ENCODE measurements around the gene NBAS. TPM values are rescaled to one million over a fixed set of nuclear protein-coding genes. Genes with fewer than 3 reads are reported as not detected.

Gene NBAS
- total and polyA plus RNA-seq, 2 donors (not counting 3 experiments of a cell fraction or from before 2014, with no cell fraction given), result 29.4 to 43.0 TPM

GRCh38 chr2:15412779-15413178, 148.4 kb downstream of the NBAS start:
- H2AFZ ChIP-seq (ENCODE audit: low read depth, low read length), result no peak overlapping the region
- no peaks in the 10 kb centered on the region for H3K4me1 ChIP-seq (ENCODE audit: control insufficient read depth, extremely low read depth, insufficient read depth, low read length)
- intact Hi-C loops (cut with micrococcal nuclease), result no loop called here
- H3K9me1 ChIP-seq (replicated peaks; ENCODE audit: control insufficient read depth, extremely low read depth, insufficient read depth, low read length), result no peaks in the 10 kb centered on the region
- H3K27ac ChIP-seq (ENCODE audit: insufficient read depth, low read depth, low read length), result no peak overlapping the region
- H3K4me3 ChIP-seq (replicated peaks in 1 of 3; ENCODE audit: insufficient read depth in 1 of 3, low read depth in 1 of 3, low read length in 3 of 3), result no peak overlapping the region
- dilution Hi-C loops (cut with MboI; ENCODE audit: extremely low pct_ligation_motif_present, low sequenced_read_pairs), result no loop called here
- H3K4me2 ChIP-seq (ENCODE audit: insufficient read depth, low read length), result no peak overlapping the region
- FAIRE-seq, result no peak
- no peak for DNase-seq (ENCODE audit: low read depth, low spot score)
- H3K27me3 ChIP-seq (ENCODE audit: control insufficient read depth in 2 of 2, insufficient read depth in 2 of 2, low read length in 2 of 2), result no peaks in the 10 kb centered on the region
- no peaks in the 10 kb centered on the region for H3K9me3 ChIP-seq (replicated peaks; ENCODE audit: control insufficient read depth, insufficient read depth, low read length)
- CTCF ChIA-PET, result no interaction called here
- H3K79me2 ChIP-seq (ENCODE audit: control insufficient read depth, insufficient read depth, low read length), result no peaks in the 10 kb centered on the region
- TF ChIP-seq MYC (IDR thresholded peaks at IDR 0.05; ENCODE audit: low read depth, low read length), result no peak
- TF ChIP-seq POLR2AphosphoS5 (IDR thresholded peaks at IDR 0.05; ENCODE audit: insufficient read depth, low read depth, low read length), result no peak
- TF ChIP-seq, protein P1, sequence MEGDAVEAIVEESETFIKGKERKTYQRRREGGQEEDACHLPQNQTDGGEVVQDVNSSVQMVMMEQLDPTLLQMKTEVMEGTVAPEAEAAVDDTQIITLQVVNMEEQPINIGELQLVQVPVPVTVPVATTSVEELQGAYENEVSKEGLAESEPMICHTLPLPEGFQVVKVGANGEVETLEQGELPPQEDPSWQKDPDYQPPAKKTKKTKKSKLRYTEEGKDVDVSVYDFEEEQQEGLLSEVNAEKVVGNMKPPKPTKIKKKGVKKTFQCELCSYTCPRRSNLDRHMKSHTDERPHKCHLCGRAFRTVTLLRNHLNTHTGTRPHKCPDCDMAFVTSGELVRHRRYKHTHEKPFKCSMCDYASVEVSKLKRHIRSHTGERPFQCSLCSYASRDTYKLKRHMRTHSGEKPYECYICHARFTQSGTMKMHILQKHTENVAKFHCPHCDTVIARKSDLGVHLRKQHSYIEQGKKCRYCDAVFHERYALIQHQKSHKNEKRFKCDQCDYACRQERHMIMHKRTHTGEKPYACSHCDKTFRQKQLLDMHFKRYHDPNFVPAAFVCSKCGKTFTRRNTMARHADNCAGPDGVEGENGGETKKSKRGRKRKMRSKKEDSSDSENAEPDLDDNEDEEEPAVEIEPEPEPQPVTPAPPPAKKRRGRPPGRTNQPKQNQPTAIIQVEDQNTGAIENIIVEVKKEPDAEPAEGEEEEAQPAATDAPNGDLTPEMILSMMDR (IDR thresholded peaks at IDR 0.05; ENCODE audit: extremely low read depth in 1 of 2, insufficient read depth in 1 of 2, low read depth in 1 of 2, low read length in 2 of 2), result no peak
- no peak for TF ChIP-seq FOS (IDR thresholded peaks at IDR 0.05; ENCODE audit: borderline replicate concordance, insufficient read depth, low read length)
- no peak for TF ChIP-seq GATA2 (IDR thresholded peaks at IDR 0.05; ENCODE audit: insufficient read depth, insufficient read length, low read depth, low read length)
- TF ChIP-seq JUN (IDR thresholded peaks at IDR 0.05; ENCODE audit: borderline replicate concordance, insufficient read depth, insufficient read length, low read depth), result no peak
- TF ChIP-seq MAX (IDR thresholded peaks at IDR 0.05; ENCODE audit: insufficient read depth, insufficient read length), result no peak
- TF ChIP-seq EZH2 (IDR thresholded peaks at IDR 0.05; ENCODE audit: borderline replicate concordance, low read depth, low read length, severe bottlenecking), result no peak
- no peak for TF ChIP-seq POLR2A (IDR thresholded peaks at IDR 0.05; ENCODE audit: low read depth, low read length)
- no peaks in the 10 kb centered on the region for H4K20me1 ChIP-seq (replicated peaks; ENCODE audit: control insufficient read depth, extremely low read depth, insufficient read depth, low read length)
- POLR2A ChIA-PET, result no interaction called here
- peaks cover 0 to 3% of the 10 kb centered on the region in 2 experiments for H3K36me3 ChIP-seq (ENCODE audit: control insufficient read depth in 2 of 2, extremely low read depth in 1 of 2, insufficient read depth in 2 of 2, low read length in 2 of 2)
- BruUV-seq (replicated peaks), result no TSS peak
- no peak overlapping the region for H3K9ac ChIP-seq (replicated peaks; ENCODE audit: extremely low read depth, insufficient read depth, low read length)

Measured in endothelial cell of umbilical vein (primary cell).